ENCODE measurements around the gene ASH1L.
"Not testable (repeated sequence)": the region's sequence is repeated elsewhere in the genome, so short reads cannot be mapped to it uniquely, and the experiment has no call there.

ASH1L gene

GRCh38 chr1:155451199-155451598, 111.4 kb downstream of the ASH1L start:
- no peak for DNase-seq (ENCODE audit: low read depth in 3 of 3)

GRCh38 chr1:155442431-155442830, 120.2 kb downstream of the ASH1L start:
- not testable (repeated sequence) for DNase-seq (ENCODE audit: low read depth in 3 of 3)

GRCh38 chr1:155437405-155437804, 125.2 kb downstream of the ASH1L start:
- DNase-seq (ENCODE audit: low read depth in 3 of 3) = no peak

- DNase-seq (ENCODE audit: low read depth in 3 of 3) = not testable (repeated sequence)
Observed at GRCh38 chr1:155433831-155434389, 128.7 kb downstream of the ASH1L start.

GRCh38 chr1:155433128-155433830, 129.3 kb downstream of the ASH1L start:
- DNase-seq (ENCODE audit: low read depth in 3 of 3) = not testable (repeated sequence)

GRCh38 chr1:155424091-155424490, 138.5 kb downstream of the ASH1L start:
- no peak for DNase-seq (ENCODE audit: low read depth in 3 of 3)

- DNase-seq (ENCODE audit: low read depth in 3 of 3) = no peak
Observed at GRCh38 chr1:155420788-155421187, 141.8 kb downstream of the ASH1L start.

- DNase-seq (ENCODE audit: low read depth in 3 of 3) = not testable (repeated sequence)
Observed at GRCh38 chr1:155411840-155412239, 150.8 kb downstream of the ASH1L start.

GRCh38 chr1:155410931-155411330, 151.7 kb downstream of the ASH1L start:
- no peak for DNase-seq (ENCODE audit: low read depth in 3 of 3)

GRCh38 chr1:155396874-155397476, 165.6 kb downstream of the ASH1L start:
- DNase-seq (ENCODE audit: low read depth in 3 of 3) = no peak

GRCh38 chr1:155392898-155393411, 169.6 kb downstream of the ASH1L start:
- DNase-seq (ENCODE audit: low read depth in 3 of 3) = no peak

GRCh38 chr1:155389826-155390225, 172.8 kb downstream of the ASH1L start:
- no peak for DNase-seq (ENCODE audit: low read depth in 3 of 3)

- not testable (repeated sequence) for DNase-seq (ENCODE audit: low read depth in 3 of 3)
Observed at GRCh38 chr1:155385836-155386235, 176.8 kb downstream of the ASH1L start.

- DNase-seq (ENCODE audit: low read depth in 3 of 3) = no peak
Observed at GRCh38 chr1:155383406-155383805, 179.2 kb downstream of the ASH1L start.

GRCh38 chr1:155379631-155380090, 182.9 kb downstream of the ASH1L start:
- no peak for DNase-seq (ENCODE audit: low read depth in 3 of 3)

GRCh38 chr1:155379180-155379579, 183.4 kb downstream of the ASH1L start:
- DNase-seq (ENCODE audit: low read depth in 3 of 3) = no peak

- DNase-seq (ENCODE audit: low read depth in 3 of 3) = no peak
Observed at GRCh38 chr1:155360051-155360450, 202.6 kb downstream of the ASH1L start.

- no peak for DNase-seq (ENCODE audit: low read depth in 3 of 3)
Observed at GRCh38 chr1:155352631-155353030, 210.0 kb downstream of the ASH1L start.

GRCh38 chr1:155342842-155343241, 219.8 kb downstream of the ASH1L start:
- DNase-seq (ENCODE audit: low read depth in 3 of 3) = no peak

GRCh38 chr1:155339515-155340097, 223.0 kb downstream of the ASH1L start:
- DNase-seq (ENCODE audit: low read depth in 3 of 3) = no peak

- no peak for DNase-seq (ENCODE audit: low read depth in 3 of 3)
Observed at GRCh38 chr1:155334962-155335361, 227.6 kb downstream of the ASH1L start.

- no peak for DNase-seq (ENCODE audit: low read depth in 3 of 3)
Observed at GRCh38 chr1:155329980-155330598, 232.5 kb downstream of the ASH1L start.
